ENCODE results near the gene HDAC11.

Gene HDAC11

DNA sequence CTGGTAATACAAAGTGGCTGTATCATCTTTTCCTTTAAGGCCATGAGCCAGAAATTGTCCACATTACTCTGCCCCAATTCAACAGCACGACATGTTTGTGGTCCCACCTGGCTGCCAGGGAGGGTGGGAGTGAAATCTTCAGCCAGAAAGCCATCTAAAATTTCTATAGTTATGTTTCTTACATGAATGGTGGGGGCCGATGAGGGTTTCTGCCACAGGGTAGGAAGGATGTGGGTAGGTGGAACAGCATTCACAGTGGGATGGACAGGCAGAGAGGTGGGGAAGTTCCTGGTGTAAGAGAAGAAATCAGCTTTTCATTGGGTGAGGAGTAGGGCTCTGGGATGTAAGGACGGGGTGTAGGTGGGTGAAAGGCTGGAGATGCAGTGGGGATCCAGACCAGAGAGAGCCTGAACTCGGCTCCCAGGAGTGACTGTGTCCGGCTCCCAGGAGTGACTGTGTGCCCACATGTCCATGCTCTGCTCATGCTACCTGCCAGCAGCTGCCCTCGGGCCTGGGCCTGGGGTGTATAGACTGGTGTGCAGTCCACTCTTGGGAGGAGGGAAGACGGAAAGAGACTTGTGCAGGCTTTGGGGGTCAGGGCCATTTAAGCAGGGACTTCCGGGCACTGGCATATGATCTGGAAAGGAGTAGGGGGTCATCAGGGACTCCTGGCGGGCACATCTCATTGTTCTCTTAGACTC is 65.0 kb downstream of the HDAC11 start:
- DNase-seq: no peak

DNA sequence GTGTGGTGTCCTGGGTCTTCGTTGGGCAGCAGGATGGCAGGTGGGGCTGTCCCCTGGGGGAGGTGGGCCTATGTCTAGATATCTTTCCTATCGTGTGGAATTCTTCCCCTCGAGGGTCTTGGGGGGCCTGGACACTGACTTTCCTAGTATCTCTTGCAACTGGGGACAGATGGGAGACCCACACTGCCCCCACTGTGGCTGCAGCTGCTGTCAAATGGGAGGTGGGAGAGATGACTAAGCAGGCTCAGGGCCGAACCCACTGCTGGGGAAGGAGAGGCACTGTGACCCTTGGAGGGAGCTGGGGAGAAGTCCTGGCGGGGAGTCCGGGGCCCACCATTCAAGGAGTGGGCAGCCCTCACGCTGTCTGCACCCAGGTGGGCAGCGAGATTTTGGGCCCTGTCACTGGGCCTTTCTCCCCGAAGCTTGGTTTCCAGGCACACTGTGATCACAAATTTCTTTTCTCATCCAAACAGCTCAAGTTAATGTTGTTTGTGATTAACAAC is 65.9 kb downstream of the HDAC11 start:
- DNase-seq: no peak

DNA sequence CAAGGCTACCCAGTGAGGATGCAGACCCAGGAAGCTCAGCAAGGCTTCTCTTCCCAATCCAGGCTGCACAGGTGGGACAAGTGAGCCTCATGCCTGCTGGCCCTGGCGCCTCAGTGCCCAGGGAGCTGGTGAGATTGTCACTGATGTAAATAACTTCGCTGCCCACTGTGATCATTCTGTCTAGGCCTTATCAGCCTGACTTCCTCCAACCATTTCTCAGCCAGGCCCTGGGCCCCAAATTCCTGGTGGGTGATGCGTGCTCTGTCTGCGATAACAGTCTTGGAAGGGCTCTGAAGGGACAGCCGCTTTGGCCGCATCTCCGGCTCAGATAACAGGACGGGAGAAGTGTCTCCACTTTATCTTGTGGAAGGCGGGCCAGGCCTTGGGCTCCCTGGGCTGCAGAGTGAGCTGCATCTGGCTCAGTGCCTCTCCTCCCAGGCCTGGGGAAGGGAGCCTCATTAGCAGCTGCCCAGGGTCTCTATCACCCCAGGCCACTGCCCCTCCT is 66.6 kb downstream of the HDAC11 start:
- DNase-seq: no peak

DNA sequence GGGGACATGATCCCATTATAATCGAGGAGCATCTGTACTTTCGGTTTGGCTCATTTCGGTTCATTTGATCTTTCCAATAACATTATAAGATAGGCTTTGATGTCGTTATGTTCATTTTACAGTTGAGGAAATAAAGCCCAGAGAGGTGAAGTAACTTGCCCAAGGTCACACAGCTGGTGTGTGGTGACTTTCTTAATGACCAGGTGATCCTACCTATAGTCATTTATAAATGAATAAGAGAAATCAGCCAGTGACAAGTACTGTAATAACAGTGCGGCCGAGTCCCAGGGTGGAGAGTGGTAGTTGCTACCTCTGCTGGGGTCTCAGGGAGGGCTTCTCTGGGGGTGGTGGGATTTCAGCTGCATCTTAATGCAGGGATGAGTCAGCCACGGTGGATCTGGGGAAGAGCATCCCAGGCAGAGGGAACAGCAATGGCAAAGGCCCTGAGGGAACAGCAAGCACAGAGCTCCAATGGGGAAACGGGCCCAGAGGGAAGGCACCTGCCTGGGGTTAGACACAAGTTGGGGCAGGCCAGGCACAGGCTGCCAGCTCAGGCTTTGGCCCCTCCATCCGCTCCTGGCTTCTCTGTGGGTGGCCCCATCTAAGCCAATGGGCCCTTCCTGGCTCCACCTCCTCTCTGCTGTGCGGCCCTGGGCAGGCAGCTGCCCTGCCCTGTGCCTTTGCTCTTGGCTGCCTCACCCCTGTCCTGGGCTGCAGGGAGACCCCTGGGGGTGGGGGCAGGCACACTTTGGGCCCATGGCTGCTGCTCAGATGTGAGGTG is 67.7 kb downstream of the HDAC11 start:
- DNase-seq: no peak

DNA sequence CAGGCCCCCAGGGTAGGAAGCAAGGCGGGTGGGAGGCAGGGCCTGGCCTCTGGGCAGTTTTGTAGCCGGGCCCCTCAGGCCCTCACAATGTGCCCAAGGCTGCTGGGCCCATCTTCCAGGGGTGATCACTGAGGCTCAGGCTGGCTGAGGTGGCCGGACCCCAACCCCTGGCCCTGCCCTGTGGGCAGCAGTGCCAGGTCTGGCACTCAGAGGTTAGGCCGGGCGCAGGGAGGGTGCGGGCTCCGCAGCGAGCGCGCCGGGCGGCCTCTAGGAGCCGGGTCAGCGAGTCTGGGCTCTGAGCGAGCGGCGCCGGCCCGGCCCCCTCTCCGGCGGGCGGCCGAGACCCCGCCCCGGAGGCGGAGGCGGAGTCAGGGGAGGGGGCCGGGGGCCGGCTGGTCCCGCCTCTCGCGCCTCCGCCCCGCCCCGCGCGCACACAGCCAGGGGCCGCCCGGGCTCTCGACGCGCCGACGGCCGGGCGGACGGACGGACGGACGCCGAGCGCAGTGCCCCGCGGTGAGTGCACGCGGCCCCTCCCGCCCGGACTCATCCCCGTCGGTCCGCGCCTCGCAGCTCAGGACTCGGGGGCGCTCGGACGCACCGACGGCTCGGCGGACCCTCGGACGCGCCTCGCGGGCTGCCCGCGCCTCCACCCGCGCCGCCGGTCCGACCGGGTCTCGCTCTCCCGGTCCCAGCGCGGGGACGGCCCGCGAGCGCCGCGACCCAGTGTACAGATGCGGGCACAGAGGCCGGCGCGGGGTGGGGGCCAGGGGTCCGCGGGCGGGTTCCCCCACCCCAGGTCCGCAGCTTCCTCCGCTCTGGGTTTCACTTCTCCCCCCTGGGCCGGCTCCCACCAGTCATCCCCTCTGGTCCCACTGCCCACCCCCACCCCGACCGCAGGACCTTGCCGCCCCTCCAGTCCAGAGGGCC is 68.9 kb downstream of the HDAC11 start, which contains the start of gene FBLN2:
Gene FBLN2, plus strand, starts transcription at position 430 of the 927 bp plus-strand sequence. CDS start 21,231 bp downstream, outside the sequence.
- no peak for DNase-seq

DNA sequence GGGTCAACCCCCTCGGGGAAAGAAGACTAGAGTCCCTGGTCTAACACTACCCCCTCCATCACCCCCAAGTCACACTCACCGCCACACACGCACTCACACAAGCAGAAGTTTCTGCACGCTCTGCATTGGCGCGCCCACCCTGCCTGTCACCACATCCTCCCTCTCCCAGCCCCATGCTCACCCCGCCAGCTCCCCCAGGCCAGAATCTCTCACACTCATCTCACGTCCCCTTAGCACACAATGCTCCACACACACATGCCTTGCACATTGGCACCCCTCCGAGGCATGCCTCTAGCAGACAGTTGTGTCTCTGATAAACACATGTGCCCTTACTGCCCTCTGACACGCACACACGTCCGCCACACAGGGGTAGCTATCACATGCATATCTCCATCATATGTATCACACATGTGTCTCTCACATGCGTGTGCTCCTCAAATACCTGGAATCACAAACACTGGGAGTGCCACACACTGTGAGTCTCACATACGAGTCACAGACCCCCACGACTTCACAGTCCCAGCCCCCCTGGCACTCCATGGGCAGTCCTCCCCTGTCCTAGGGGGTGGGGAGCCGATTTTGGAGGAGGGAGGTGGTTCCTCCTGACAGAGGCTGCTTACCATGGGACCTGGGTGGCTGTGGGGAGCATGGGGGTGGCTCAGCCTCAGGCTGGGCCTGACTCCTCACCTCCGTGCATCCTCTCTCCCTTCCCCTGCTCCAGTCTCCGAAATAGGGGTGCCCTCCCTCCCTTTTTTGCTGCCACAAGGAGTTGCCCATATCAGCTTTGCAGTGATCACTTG is 69.7 kb downstream of the HDAC11 start:
- no peak for DNase-seq

DNA sequence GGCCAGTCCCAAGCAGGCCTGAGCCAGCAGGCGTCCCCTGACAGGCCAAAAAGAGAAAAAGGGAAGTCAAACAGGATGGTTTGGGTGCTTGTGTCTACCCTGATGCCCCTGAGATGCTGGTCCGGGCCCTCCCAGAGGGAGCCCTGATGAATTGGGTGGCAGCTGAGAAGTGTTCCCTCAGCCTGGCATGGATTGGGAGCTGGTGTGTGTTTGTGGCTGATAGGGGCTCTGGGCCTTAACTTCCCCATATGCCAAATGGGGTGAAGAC is 70.3 kb downstream of the HDAC11 start:
- DNase-seq: no peak

DNA sequence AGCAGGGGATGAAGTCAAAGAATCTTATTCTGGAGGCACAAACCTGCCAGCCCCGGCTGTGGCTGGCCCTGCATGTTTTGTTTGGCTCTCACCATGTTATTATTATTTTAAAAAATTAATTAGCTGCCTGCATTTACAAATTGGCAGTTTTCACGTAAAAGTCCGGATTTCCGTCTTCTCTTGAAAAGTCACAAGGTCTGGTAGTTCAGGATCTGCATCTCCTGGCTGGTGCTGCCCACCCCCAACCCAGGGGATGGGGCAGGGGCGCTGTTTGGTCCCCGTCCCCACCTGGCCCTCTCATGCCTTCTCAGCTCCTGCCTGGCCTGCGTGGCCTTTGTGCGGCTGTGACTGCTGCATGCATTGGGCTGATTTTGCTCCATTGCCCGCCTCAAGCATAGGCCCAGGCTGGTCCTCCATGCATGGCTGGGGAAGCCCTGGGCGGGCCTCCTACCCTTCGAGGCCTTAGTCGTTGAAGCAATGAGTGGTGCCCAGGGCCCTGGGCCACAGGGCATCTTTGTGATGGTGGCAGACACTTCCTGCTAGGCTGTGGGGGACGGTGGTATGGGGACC is 70.8 kb downstream of the HDAC11 start:
- DNase-seq: no peak

DNA sequence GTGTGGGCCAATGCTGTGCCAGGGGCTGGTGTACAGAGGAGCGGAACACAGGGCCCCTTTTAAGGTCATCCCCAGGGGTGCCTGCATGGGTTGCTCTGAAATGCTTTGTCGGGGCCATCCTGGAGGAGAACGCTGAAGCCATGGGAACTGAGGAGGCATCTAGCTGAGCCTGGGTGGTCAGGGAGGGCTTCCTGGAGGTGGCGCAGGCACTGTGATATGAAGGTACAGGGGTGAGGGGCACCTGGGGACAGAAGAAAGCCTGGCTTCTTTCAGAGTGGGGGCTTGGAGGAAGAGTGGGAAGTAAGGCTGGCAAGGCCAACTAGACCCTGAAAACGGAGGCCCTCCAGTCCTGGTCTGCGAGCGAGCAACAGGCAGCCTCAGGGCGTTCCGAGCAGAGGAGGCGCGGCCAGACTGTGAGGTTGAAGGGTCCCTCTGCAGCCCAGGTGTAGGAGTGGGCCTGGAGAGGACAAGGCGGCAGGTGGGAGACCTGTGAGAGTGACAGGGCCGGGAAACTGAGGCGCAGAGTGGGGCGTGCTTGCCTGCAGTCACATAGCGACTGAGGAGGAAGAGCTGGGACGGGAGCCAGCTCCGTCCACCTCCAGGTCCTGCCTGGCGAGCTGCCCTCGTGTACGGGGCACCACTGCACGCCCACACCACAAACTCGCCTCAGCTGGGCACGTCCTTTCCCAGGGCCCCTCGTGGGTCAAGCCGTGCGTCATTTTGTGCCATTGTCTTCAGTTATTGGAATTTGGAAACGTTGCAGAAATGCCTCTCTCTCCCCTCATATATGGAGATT is 72.9 kb downstream of the HDAC11 start:
- DNase-seq: peak in 2 of 14 donors; percentile 22 to 24

DNA sequence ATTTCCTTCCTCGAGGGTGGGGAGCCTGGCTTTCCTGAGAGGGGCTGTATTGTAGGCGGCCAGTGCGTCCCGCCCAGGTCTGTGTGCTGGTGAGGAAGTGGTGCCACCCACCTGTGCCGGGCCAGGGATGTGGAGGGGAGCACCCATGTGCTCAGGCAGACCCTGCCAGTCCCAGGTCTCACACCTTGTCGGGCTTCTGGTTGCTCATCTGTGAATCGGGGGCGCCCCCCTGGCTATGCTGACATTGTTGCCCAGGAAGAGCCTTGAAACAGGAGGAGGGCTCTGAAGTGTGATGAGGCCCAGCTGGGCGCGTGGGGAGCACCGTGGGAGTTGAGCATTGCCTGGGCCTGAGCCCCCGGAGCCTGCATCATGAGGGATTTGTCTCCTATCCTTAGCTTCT is 73.6 kb downstream of the HDAC11 start:
- DNase-seq: no peak

DNA sequence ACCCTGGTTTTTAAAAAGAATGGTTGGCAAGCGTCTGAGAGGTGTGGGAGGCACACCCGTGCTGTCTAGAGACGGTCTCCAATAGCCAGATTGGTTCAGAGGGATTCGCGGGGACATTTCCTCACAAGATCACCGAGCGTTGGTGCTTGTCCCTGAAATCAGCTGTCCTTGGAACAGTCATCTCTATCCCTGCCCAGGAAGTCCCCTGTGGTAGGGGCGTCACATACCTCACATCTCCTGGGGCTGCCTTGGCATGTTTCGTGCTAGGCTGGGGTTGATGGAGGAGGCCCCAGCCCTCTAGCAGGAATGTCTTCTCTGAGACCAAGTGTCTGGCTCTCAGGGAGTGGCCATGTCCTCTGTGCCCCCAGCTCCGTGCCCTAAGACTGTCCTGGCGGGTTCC is 75.6 kb downstream of the HDAC11 start:
- DNase-seq: no peak

All from C1 segment of cervical spinal cord (tissue), 14 donors.